ENCODE data around the gene DOCK7. TPM values are rescaled to one million over a fixed set of nuclear protein-coding genes. Genes with fewer than 3 reads are reported as not detected.
"Not testable (repeated sequence)": the region's sequence is repeated elsewhere in the genome, so short reads cannot be mapped to it uniquely, and the experiment has no call there.

The DOCK7 gene
- total RNA-seq, 1 donor from 2014 or later = 13.4 TPM

DNA sequence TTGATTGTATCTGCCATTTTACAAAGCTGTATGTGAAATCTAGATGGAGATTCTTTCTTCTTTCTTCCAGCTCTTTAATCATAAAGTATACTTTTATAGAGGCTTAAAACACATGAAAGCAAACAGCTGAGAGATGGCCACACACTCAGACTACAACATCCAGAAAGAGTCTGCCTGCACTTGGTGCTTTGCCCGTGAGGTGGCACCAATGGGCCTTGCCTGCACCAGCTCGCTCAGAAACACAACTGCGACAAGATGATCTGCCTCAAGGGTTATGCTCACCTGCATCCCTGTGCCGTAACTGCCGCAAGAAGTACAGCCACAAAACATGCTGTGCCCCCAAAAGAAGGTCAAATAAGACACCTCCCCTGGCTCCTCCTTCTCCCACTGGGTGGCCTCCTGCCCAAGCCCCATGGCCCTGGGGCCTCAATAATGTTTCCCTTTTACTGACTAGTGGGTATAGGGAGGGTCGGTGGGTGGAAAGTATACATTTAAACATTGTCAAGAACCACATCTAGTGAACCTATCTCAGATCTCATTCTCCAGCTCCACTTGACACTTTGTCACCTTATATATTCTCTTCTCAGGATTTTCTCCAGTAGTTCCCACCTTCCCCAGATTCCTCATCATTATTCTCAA, 157.6 kb downstream of the DOCK7 start:
- ChIA-PET CTCF (interaction anchor here (0.9 to 2.1 kb wide), 3 partner anchors 160 to 217 kb away, joined by 3 to 12 read pairs (median 5); no protein-coding TSS in a partner anchor), POLR2A (no interaction called here)
- H3K36me3 Mint-ChIP-seq (ENCODE audit: low read depth) = peaks cover 26% of the 10 kb centered on the region
- TF ChIP-seq, protein P1, sequence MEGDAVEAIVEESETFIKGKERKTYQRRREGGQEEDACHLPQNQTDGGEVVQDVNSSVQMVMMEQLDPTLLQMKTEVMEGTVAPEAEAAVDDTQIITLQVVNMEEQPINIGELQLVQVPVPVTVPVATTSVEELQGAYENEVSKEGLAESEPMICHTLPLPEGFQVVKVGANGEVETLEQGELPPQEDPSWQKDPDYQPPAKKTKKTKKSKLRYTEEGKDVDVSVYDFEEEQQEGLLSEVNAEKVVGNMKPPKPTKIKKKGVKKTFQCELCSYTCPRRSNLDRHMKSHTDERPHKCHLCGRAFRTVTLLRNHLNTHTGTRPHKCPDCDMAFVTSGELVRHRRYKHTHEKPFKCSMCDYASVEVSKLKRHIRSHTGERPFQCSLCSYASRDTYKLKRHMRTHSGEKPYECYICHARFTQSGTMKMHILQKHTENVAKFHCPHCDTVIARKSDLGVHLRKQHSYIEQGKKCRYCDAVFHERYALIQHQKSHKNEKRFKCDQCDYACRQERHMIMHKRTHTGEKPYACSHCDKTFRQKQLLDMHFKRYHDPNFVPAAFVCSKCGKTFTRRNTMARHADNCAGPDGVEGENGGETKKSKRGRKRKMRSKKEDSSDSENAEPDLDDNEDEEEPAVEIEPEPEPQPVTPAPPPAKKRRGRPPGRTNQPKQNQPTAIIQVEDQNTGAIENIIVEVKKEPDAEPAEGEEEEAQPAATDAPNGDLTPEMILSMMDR (IDR thresholded peaks at IDR 0.05) = no peak
- ATAC-seq (ENCODE audit: low read depth) = no peak
- no peaks in the 10 kb centered on the region for H3K4me1 Mint-ChIP-seq
- H3K9me3 Mint-ChIP-seq = no peaks in the 10 kb centered on the region
- intact Hi-C loops (cut with micrococcal nuclease) = loop anchor here (1.0 kb wide), 1 partner anchor 216 kb away; no protein-coding TSS in a partner anchor
- H3K4me3 Mint-ChIP-seq = no peak overlapping the region
- DNase-seq = no peak
- no peaks in the 10 kb centered on the region for H3K27me3 Mint-ChIP-seq
- no peak overlapping the region for H3K27ac Mint-ChIP-seq

DNA sequence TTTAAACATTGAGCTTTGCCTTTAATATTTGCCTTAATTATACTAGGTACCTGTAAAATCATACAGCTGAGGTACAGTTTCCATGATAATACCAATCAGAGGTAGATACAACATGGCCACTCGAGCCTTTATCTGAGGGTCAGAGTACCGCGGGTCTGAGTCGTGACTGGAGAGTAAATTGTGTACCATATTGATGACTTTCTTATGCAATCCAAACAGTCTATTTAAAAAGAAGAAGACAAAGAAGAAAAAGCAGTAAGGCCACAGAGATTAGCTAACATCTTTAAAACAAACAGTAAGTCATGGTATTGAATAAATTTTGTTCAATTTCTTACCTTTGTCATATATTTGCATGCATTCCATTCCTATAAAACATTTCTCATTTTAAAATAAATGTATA, 159.0 kb downstream of the DOCK7 start:
- Mint-ChIP-seq H3K27me3 (no peaks in the 10 kb centered on the region), H3K36me3 (ENCODE audit: low read depth) (peaks cover 20% of the 10 kb centered on the region), H3K27ac (no peak overlapping the region), H3K4me1 (no peaks in the 10 kb centered on the region), H3K4me3 (no peak overlapping the region), H3K9me3 (no peaks in the 10 kb centered on the region)
- no peak for ATAC-seq (ENCODE audit: low read depth)
- DNase-seq = no peak
- intact Hi-C loops (cut with micrococcal nuclease) = no loop called here
- TF ChIP-seq, protein P1 (IDR thresholded peaks at IDR 0.05) = no peak
- POLR2A ChIA-PET = no interaction called here
- CTCF ChIA-PET = interaction anchor here (2.0 to 2.1 kb wide), 2 partner anchors 217 to 219 kb away, joined by 5 to 12 read pairs; no protein-coding TSS in a partner anchor

DNA sequence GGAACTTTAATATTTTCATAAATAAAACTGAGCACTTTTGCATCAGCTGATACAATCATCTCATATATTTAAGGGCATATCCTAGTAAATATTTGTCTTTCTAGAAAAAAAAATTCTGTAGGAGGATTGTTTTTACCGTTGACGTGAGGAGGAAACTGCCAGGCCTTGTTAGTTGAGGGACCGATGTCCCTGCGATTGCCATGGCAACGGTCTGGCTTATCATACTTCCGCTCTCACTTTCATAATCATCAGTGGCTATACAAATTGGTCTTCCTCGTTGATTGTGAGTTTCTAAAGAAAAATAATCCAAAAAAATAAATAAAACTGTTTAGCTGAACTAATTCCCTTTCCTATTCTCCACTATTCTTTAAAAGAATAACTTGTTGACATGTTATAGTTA, 160.2 kb downstream of the DOCK7 start:
- intact Hi-C loops (cut with micrococcal nuclease) = no loop called here
- Mint-ChIP-seq H3K27me3 (no peaks in the 10 kb centered on the region), H3K4me1 (no peaks in the 10 kb centered on the region), H3K9me3 (no peaks in the 10 kb centered on the region), H3K36me3 (ENCODE audit: low read depth) (peaks cover 16% of the 10 kb centered on the region), H3K4me3 (no peak overlapping the region), H3K27ac (no peak overlapping the region)
- CTCF ChIA-PET = no interaction called here
- POLR2A ChIA-PET = no interaction called here
- TF ChIP-seq, protein P1 (IDR thresholded peaks at IDR 0.05) = no peak
- DNase-seq (no peak), ATAC-seq (ENCODE audit: low read depth) (peak; percentile 40)

DNA sequence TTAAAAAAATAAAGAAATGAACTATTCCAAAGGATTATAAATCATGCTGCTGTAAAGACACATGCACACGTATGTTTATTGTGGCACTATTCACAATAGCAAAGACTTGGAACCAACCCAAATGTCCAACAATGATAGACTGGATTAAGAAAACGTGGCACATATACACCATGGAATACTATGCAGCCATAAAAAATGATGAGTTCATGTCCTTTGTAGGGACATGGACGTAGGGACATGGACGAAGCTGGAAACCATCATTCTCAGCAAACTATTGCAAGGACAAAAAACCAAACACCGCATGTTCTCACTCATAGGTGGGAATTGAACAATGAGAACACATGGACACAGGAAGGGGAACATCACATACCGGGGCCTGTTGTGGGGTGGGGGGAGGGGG, 160.8 kb downstream of the DOCK7 start:
- H3K4me1 Mint-ChIP-seq; H3K27ac Mint-ChIP-seq; POLR2A ChIA-PET; ATAC-seq (ENCODE audit: low read depth); H3K9me3 Mint-ChIP-seq; CTCF ChIA-PET; H3K4me3 Mint-ChIP-seq; DNase-seq; intact Hi-C loops (cut with micrococcal nuclease); H3K27me3 Mint-ChIP-seq: not testable (repeated sequence)
- peaks cover 16% of the 10 kb centered on the region for H3K36me3 Mint-ChIP-seq (ENCODE audit: low read depth)

DNA sequence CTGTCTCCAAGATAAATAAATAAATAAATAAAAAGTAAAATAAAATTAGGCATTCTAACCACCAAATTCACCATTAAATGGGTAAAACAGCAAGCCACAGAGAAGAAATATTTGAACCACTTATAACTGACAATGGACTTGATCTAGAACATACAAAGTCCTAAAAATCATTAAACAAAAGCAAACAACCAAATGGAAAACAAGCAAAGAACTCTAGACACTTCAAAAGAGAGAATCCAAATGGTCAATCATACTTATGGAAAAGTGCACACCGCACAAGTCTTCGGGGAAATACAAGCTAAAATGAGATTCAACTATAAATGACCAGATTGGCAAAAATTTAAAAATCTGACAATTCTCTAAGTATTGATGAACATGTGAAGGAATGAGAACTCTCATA, 164.3 kb downstream of the DOCK7 start:
- DNase-seq = no peak
- POLR2A ChIA-PET = no interaction called here
- TF ChIP-seq, protein P1 (IDR thresholded peaks at IDR 0.05) = no peak
- no peak overlapping the region for H3K4me3 Mint-ChIP-seq
- peaks cover 8% of the 10 kb centered on the region for H3K9me3 Mint-ChIP-seq
- no peaks in the 10 kb centered on the region for H3K4me1 Mint-ChIP-seq
- H3K27ac Mint-ChIP-seq = no peak overlapping the region
- CTCF ChIA-PET = no interaction called here
- ATAC-seq (ENCODE audit: low read depth) = no peak
- no peaks in the 10 kb centered on the region for H3K27me3 Mint-ChIP-seq
- peaks cover 25% of the 10 kb centered on the region for H3K36me3 Mint-ChIP-seq (ENCODE audit: low read depth)
- intact Hi-C loops (cut with micrococcal nuclease) = no loop called here

All from activated B cell treated with CpG ODN at 0.5 μM for 24 hours (primary cell).